ENCODE data around the gene KAZN. TPM values are rescaled to one million over a fixed set of nuclear protein-coding genes. Genes with fewer than 3 reads are reported as not detected.

Gene KAZN
- total RNA-seq, 1 donor from 2014 or later, result 2.8 TPM

- H3K27me3 ChIP-seq (ENCODE audit: control insufficient read depth, insufficient read depth, low read length), result peaks cover 4% of the 10 kb centered on the region
- no peaks in the 10 kb centered on the region for H3K36me3 ChIP-seq (ENCODE audit: control insufficient read depth, insufficient read depth, low read length)
- H3K4me3 ChIP-seq (ENCODE audit: low read depth, low read length), result no peak overlapping the region
- no peak for DNase-seq (ENCODE audit: low read depth)
- no peak for TF ChIP-seq CTCF (IDR thresholded peaks at IDR 0.05; ENCODE audit: insufficient read depth, low read length, poor library complexity, severe bottlenecking)
Measured at GRCh38 chr1:14897997-14898645, 299.6 kb downstream of the KAZN start.

GRCh38 chr1:14899686-14900085, 301.2 kb downstream of the KAZN start:
- peaks cover 4% of the 10 kb centered on the region for H3K27me3 ChIP-seq (ENCODE audit: control insufficient read depth, insufficient read depth, low read length)
- H3K36me3 ChIP-seq (ENCODE audit: control insufficient read depth, insufficient read depth, low read length), result no peaks in the 10 kb centered on the region
- no peak for DNase-seq (ENCODE audit: low read depth)
- H3K4me3 ChIP-seq (ENCODE audit: low read depth, low read length), result no peak overlapping the region
- no peak for TF ChIP-seq CTCF (IDR thresholded peaks at IDR 0.05; ENCODE audit: insufficient read depth, low read length, poor library complexity, severe bottlenecking)

GRCh38 chr1:14901371-14901954, 303.0 kb downstream of the KAZN start:
- Histone ChIP-seq H3K27me3 (ENCODE audit: control insufficient read depth, insufficient read depth, low read length) (peaks cover 4% of the 10 kb centered on the region), H3K36me3 (ENCODE audit: control insufficient read depth, insufficient read depth, low read length) (no peaks in the 10 kb centered on the region), H3K4me3 (ENCODE audit: low read depth, low read length) (no peak overlapping the region)
- no peak for TF ChIP-seq CTCF (IDR thresholded peaks at IDR 0.05; ENCODE audit: insufficient read depth, low read length, poor library complexity, severe bottlenecking)
- no peak for DNase-seq (ENCODE audit: low read depth)

GRCh38 chr1:14903922-14904321, 305.4 kb downstream of the KAZN start:
- no peak for TF ChIP-seq CTCF (IDR thresholded peaks at IDR 0.05; ENCODE audit: insufficient read depth, low read length, poor library complexity, severe bottlenecking)
- peaks cover 4% of the 10 kb centered on the region for H3K27me3 ChIP-seq (ENCODE audit: control insufficient read depth, insufficient read depth, low read length)
- H3K4me3 ChIP-seq (ENCODE audit: low read depth, low read length), result no peak overlapping the region
- no peaks in the 10 kb centered on the region for H3K36me3 ChIP-seq (ENCODE audit: control insufficient read depth, insufficient read depth, low read length)
- no peak for DNase-seq (ENCODE audit: low read depth)

DNA sequence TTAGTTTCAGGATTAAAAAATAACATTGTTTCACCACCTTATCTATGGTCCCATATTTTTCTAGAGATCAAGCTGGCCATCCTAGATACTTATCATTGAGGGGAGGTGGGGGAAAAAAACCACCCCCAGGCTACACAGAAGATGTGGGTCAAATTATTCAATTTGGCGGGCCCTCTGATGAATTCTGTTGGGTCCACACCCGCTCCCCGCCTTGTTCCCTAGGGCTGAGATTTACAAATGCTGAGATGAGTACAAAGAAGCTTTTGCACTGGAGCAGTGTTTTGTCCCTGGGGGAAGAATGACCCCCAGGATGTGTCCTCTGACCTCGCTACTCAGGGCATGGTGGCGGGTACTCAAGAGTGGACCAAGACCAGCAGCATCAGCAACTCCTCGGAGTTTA, 308.2 kb downstream of the KAZN start:
- no peak for TF ChIP-seq CTCF (IDR thresholded peaks at IDR 0.05; ENCODE audit: insufficient read depth, low read length, poor library complexity, severe bottlenecking)
- no peak overlapping the region for H3K4me3 ChIP-seq (ENCODE audit: low read depth, low read length)
- DNase-seq (ENCODE audit: low read depth), result no peak
- H3K36me3 ChIP-seq (ENCODE audit: control insufficient read depth, insufficient read depth, low read length), result no peaks in the 10 kb centered on the region
- H3K27me3 ChIP-seq (ENCODE audit: control insufficient read depth, insufficient read depth, low read length), result no peaks in the 10 kb centered on the region

GRCh38 chr1:14907416-14907815, 308.9 kb downstream of the KAZN start:
- no peaks in the 10 kb centered on the region for H3K36me3 ChIP-seq (ENCODE audit: control insufficient read depth, insufficient read depth, low read length)
- DNase-seq (ENCODE audit: low read depth), result no peak
- no peak overlapping the region for H3K4me3 ChIP-seq (ENCODE audit: low read depth, low read length)
- no peak for TF ChIP-seq CTCF (IDR thresholded peaks at IDR 0.05; ENCODE audit: insufficient read depth, low read length, poor library complexity, severe bottlenecking)
- no peaks in the 10 kb centered on the region for H3K27me3 ChIP-seq (ENCODE audit: control insufficient read depth, insufficient read depth, low read length)

All from kidney epithelial cell (primary cell).